Neutrophil (primary cell): ENCODE measurements around the gene KLHL29.

Experiments used
- H3K27ac ChIP-seq: fragments of 200-600 bp; sonication (generic); 2 replicates; pipeline ENCODE4 v1.5.1; 2016; ENCODE audit warnings: mild to moderate bottlenecking, moderate library complexity
- H3K27me3 ChIP-seq: fragments of 200-600 bp; sonication (generic); 2 replicates; pipeline ENCODE4 v1.6.0; 2016; ENCODE audit warnings: mild to moderate bottlenecking
- H3K36me3 ChIP-seq: fragments of 200-600 bp; sonication (generic); 2 replicates; pipeline ENCODE4 v1.5.1; 2017
- H3K4me1 ChIP-seq, 2 experiments: fragments of 200-600 bp in 1 of 2; sonication (generic) in 1 of 2; 1 replicate in 1 of 2; 2 replicates in 1 of 2; pipeline versions ENCODE4 v1.5.1 to v1.6.1; 2013 to 2016; ENCODE audit warnings: low read depth in 1 of 2, low read length in 1 of 2, mild to moderate bottlenecking in 1 of 2, moderate library complexity in 1 of 2; ENCODE audit not compliant: control insufficient read depth in 1 of 2, insufficient read depth in 1 of 2
- H3K4me3 ChIP-seq, 2 experiments: fragments of 200-600 bp in 1 of 2; sonication (generic) in 1 of 2; 1 replicate in 1 of 2; 2 replicates in 1 of 2; pipeline ENCODE4 v1.5.1; 2013 to 2016; ENCODE audit warnings: low read depth in 1 of 2, low read length in 1 of 2, mild to moderate bottlenecking in 1 of 2, moderate library complexity in 1 of 2
- H3K9me3 ChIP-seq: fragments of 200-600 bp; sonication (generic); 2 replicates; pipeline ENCODE4 v1.5.1; 2016
- TF ChIP-seq, protein P1 (sequence below): fragments of 200-600 bp; sonication (generic); IDR thresholded peaks from 2 replicates; pipeline ENCODE4 v1.5.1; 2016; ENCODE audit warnings: antibody characterized with exemption

Gene KLHL29

DNA sequence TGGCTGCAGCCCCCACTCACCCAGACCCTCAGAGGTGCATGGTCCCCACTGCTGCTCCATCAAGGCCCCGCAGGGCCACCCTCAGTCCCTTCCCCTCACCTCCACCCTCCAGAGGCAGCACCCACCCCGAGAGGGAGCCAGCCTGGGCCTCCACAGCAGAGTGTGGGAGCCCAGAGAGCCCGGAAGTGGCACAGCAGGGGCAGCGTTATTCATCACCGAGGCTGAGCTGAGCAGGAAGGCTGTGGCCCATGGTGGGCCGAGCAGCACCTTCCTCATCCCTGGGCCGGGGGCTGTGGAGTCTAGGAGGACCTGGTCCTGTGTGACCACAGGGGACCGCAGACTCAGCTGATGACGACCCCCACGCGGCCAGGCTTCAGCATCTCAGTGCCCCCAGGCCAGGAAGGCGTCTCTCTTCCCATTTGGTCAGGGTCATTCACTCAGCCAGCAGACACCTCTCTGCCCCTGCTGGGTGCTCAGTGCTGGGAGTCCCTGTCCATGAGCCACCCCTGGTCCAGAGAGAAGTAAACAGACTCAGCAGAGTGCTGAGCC is 283.9 kb downstream of the KLHL29 start:
- no peaks in the 10 kb centered on the region for H3K36me3 ChIP-seq
- TF ChIP-seq, protein P1, sequence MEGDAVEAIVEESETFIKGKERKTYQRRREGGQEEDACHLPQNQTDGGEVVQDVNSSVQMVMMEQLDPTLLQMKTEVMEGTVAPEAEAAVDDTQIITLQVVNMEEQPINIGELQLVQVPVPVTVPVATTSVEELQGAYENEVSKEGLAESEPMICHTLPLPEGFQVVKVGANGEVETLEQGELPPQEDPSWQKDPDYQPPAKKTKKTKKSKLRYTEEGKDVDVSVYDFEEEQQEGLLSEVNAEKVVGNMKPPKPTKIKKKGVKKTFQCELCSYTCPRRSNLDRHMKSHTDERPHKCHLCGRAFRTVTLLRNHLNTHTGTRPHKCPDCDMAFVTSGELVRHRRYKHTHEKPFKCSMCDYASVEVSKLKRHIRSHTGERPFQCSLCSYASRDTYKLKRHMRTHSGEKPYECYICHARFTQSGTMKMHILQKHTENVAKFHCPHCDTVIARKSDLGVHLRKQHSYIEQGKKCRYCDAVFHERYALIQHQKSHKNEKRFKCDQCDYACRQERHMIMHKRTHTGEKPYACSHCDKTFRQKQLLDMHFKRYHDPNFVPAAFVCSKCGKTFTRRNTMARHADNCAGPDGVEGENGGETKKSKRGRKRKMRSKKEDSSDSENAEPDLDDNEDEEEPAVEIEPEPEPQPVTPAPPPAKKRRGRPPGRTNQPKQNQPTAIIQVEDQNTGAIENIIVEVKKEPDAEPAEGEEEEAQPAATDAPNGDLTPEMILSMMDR: no peak
- H3K4me1 ChIP-seq: no peaks in the 10 kb centered on the region
- H3K9me3 ChIP-seq: no peaks in the 10 kb centered on the region
- no peak overlapping the region for H3K27ac ChIP-seq
- peaks cover 15% of the 10 kb centered on the region for H3K27me3 ChIP-seq
- no peak overlapping the region for H3K4me3 ChIP-seq

DNA sequence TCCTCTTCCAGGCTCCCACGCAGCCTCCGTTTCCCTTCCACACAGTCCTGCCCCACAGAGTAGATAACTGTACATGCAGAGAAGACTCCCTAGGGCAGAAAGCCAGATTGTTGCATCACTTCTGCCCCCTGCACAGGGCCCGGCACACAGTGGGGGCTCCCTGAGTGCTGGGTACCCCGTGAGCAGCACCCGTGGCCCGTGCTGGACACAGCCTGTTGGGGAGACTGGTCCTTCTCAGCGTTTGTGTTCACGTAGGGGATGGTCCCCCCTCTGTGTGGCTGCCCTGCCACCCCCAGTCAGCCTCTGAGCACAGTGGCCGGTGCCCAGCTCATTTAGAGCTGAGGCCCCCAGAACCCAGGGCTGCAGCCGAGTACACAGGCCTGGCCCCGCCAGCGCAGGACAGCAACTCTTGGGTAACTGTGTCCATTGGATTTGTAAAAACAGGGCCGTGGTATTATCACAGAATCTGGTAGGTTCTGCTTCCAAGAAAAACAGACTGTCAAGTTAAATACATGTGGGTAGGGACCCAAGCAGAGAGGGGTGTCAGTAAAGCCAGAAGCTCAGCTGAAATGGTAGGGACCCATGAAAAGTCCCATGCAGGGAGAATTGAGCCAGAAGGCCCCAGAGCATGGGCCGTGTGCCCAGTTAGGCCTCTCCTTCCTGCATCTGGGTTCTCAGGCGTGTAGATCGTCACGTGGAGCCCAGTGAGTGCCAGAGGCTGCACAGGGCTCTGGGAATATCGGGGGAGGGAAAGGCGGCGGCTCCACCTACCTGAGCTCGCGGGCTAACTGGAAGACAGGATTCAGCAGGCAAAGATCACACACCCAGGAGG is 284.6 kb downstream of the KLHL29 start:
- TF ChIP-seq, protein P1: no peak
- Histone ChIP-seq H3K27ac (no peak overlapping the region), H3K4me3 (no peak overlapping the region), H3K36me3 (no peaks in the 10 kb centered on the region), H3K4me1 (no peaks in the 10 kb centered on the region), H3K27me3 (peaks cover 7% of the 10 kb centered on the region), H3K9me3 (no peaks in the 10 kb centered on the region)

DNA sequence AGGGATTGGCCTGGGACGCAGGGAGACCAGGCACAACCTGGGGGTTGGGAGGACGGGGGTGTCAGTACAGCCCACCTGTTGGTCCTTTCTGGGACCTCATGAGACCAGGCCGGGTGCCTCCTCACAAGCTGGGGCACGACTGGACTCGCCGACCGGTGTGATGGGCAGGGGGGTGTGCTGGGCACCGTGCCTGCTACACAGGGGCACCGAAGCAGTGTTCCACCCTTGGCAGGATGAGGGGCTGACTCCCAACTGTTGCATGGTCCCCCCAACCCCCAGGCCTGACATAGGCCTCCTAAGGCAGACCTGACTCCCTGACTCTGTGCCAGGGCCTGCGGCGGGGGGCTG is 285.2 kb downstream of the KLHL29 start:
- TF ChIP-seq, protein P1: no peak
- Histone ChIP-seq H3K9me3 (no peaks in the 10 kb centered on the region), H3K27me3 (peaks cover under 1% of the 10 kb centered on the region), H3K4me1 (no peaks in the 10 kb centered on the region), H3K4me3 (no peak overlapping the region), H3K27ac (no peak overlapping the region), H3K36me3 (no peaks in the 10 kb centered on the region)

DNA sequence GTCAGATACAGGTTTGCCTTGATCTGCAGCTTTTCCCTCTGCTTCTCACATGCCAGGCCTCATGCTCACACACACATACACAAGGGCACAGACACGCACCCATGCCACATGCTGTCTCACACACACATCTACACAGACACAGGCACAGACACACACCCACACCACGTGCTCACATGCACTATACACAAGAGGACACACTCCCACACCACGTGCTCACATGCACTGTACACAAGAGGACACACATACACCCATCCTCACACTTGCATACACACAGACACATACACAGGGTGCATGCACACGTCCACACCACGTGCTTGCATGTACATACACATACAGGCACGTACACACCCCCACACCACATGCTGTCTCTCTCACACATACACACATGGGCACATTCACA is 288.1 kb downstream of the KLHL29 start:
- H3K27me3 ChIP-seq: no peaks in the 10 kb centered on the region
- TF ChIP-seq, protein P1: no peak
- no peak overlapping the region for H3K4me3 ChIP-seq
- no peaks in the 10 kb centered on the region for H3K9me3 ChIP-seq
- H3K27ac ChIP-seq: no peak overlapping the region
- no peaks in the 10 kb centered on the region for H3K36me3 ChIP-seq
- H3K4me1 ChIP-seq: no peaks in the 10 kb centered on the region

DNA sequence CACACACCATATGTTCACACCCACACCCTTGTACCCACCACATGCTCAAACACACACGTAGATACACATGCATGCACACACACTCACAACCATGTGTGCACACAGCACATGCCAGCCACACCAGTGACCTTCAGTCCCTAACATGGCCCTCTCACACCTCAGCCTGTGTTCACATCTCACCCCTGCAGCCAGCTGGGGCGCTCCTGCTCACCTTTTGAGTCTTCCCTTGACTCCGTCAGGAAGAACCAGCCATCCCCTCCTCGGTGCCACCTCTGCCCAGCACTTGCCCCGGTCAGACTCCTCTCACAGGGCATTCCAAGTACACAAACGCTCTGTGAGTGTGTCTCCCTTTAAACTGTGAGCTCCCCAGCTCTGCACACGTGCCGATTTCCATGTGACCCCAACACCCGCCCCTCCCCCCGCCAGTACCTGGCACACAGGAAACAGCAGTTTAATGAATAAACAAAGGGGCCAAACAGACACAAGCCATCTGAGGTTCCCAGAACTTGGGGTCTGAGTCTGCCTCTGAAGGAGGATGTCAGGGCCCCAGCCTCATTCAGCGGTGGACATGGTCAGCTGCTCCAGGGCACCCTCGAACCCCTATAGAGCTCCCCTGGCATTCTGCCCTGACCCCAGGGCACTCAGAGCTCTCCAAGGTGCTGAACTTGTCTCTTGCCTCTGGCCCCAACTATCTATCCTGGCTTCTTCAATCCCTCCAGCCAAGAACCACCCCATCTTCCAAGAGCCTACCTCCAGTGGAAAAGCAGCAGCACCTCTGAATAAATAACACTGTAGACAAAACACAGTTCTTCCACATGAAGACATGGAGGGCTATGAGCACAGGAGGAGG is 289.1 kb downstream of the KLHL29 start:
- H3K27me3 ChIP-seq: no peaks in the 10 kb centered on the region
- H3K36me3 ChIP-seq: no peaks in the 10 kb centered on the region
- no peak overlapping the region for H3K27ac ChIP-seq
- no peak overlapping the region for H3K4me3 ChIP-seq
- no peaks in the 10 kb centered on the region for H3K9me3 ChIP-seq
- TF ChIP-seq, protein P1: no peak
- H3K4me1 ChIP-seq: no peaks in the 10 kb centered on the region
